ENCODE data around the gene BID.

The BID gene

DNA sequence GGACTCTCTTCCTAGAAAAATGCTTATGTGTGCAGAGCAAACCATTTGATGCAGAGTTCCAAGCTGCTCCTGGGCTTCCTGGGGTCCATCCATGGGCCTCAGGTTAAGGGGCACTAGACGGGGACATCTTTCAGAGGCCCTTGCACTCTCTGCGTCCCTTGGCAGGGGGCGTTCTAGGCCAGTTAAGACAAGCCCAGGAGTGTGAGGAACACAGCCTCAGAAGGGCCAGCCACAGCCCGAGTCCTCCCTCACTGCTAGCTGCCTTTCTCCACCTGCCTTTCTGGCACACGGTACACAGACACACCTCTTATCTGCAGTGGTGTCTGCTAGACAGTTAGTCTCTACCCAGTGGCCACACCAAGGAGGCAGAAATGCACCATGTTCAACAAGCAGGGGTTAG lies 18.0 kb upstream of the BID start:
- TF ChIP-seq CTCF (IDR thresholded peaks at IDR 0.05) = no peak

DNA sequence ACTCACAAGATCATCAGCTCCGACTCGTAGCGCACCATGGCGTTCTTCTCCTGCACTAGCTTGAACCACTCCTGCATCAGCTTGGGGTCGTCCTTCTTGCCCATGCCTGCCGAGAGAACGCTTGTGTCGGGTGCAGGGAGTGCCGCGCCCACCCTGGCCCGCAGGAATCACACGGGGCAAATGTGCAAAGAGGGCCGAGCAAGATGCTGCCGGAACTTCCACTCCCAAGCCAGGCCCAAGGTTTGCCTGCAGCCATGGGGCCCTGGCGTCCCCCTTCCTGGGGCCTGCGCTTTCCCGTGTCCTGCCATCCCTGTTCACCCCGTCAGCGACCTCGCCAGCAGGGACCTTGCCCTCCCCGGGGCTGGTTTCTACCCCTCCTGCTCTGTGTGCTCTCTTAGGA lies 16.9 kb upstream of the BID start:
- TF ChIP-seq CTCF (IDR thresholded peaks at IDR 0.05) = no peak

GRCh38 chr22:17789379-17790200 lies 15.3 kb upstream of the BID start:
- no peak for TF ChIP-seq CTCF (IDR thresholded peaks at IDR 0.05)

GRCh38 chr22:17788528-17789378 lies 14.5 kb upstream of the BID start:
- TF ChIP-seq CTCF (IDR thresholded peaks at IDR 0.05) = no peak; the same call in 1 of the 2 replicates

DNA sequence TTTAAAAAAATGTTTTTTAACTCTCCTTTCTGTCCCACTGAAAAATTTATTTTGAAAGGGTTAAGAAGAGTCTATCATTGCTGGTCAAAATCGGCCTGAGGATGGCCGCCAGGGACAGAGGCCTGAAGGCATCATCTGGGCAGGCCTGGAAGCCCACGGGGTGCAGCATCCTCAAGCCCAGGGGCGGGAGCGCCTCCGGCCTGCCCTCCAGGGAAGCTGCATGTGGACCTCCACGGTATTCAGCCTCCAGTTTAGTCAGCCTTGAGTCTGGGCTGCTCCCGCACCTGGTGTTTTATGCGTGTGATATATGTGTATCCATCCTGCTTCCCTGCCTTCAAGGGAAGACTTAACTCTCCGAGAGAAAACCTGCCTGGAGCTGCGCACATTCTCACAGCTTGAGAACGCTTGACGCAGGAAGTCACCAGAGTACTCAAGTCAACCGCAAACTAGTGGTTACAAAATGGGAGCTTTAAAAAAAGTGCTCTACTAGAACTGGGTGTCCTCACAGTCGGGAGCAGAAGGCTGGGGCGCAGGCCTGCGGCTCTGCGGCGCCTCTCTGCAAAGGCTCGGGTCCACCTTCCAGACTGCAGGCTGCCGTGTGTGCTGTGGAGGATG lies 13.6 kb upstream of the BID start:
- TF ChIP-seq CTCF (IDR thresholded peaks at IDR 0.05) = no peak

DNA sequence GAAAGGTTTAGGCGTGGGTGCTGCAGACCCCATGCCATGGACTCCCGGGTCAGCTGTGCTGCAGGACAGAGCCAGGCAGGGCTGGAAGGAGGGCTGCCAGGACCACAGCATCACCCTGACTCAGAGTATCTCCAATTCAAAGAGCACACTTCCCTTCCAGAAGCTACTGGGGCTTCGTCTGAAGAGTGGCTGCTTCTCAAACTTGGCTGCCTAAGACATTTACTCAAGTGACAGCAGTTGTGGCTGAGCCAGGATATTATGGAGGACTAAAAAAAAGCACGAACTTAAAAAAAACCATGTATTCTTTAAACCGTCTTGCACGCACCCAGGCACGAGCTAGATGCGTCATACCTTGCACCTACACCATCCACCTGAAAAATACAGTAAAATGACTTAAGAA lies 13.0 kb upstream of the BID start:
- TF ChIP-seq CTCF (IDR thresholded peaks at IDR 0.05) = no peak

DNA sequence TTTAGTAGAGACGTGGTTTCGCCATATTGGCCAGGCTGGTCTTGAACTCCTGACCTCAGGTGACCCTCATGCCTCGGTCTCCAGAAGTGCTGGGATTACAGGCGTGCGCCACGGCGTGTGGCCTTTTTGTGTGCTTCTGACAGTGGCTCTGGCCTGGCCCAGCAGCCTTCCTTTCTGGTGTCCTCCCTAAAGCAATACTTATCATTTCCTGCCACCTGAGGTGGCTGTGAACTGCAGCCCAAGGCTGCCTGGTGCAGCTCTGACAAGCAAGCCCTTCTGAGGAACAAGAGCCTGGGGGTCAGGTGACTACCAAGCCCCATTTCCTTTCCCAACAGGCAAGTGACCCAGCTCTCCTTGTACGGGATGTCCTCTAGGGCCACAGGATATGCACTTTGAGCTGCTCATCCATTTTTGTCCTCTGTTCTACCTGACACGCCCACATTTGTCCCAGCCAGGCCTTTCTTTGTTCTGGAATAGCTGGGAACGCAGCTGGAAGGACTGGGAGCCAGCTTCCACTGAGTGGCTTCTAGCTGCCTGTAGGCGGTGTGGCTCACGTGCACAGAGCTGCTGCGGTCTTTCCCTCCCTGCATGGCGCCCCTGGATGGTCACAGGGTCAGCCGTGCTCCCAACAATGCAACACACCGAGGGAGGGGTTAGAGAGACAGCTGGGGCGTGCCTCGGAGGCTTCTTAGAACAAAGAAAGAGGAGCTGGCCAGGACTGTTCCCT lies 12.3 kb upstream of the BID start:
- TF ChIP-seq CTCF (IDR thresholded peaks at IDR 0.05) = no peak
